Measurements from ENCODE around the gene SOX12.
A peak's percentile ranks its signal among the peaks of the same experiment; 100 is the strongest.

DNA sequence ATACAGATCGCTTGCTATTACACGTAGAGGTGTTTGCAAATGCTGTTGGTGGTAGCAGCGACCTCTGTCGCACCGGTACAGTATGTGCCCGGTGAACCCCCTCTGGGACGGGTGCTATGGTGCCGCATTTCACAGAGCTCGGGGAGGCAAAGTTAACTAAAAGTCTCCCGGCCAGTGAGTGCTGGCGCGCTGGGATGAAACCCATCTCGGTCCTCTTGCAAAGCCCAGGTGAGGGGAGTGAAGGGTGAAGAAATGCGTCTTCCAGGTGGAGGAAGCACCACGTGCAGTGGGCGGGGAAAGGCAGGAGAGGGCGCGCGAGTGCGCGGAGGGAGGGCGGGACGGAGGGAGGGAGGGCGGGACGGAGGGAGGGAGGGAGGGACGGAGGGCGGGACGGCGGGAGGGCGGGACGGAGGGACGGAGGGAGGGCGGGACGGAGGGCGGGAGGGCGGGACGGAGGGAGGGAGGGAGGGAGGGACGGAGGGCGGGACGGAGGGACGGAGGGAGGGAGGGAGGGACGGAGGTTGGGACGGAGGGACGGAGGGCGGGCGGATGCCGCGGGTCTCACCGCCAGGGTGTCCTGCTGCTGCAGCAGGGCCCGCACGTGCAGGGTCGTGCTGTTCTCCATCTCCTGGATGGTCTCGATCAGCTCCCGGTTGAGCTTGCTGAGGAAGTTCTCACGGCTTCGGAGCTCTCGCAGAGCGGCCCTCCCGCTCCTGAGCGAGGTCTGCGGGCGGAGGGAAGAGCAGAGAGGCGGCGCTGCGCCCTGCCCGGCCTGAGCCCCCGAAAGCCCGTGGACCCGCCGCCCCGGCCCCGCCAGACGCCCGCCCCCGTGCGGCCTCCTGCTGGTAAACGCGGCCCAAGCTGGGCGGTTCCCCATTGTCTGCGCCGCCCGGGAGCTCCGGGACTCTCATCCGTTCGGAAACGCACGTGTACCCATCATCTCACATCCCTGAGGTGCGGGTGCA is 46.5 kb upstream of the SOX12 start:
- TF ChIP-seq, protein P1, sequence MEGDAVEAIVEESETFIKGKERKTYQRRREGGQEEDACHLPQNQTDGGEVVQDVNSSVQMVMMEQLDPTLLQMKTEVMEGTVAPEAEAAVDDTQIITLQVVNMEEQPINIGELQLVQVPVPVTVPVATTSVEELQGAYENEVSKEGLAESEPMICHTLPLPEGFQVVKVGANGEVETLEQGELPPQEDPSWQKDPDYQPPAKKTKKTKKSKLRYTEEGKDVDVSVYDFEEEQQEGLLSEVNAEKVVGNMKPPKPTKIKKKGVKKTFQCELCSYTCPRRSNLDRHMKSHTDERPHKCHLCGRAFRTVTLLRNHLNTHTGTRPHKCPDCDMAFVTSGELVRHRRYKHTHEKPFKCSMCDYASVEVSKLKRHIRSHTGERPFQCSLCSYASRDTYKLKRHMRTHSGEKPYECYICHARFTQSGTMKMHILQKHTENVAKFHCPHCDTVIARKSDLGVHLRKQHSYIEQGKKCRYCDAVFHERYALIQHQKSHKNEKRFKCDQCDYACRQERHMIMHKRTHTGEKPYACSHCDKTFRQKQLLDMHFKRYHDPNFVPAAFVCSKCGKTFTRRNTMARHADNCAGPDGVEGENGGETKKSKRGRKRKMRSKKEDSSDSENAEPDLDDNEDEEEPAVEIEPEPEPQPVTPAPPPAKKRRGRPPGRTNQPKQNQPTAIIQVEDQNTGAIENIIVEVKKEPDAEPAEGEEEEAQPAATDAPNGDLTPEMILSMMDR (IDR thresholded peaks at IDR 0.05 in 8 of 11, conservative IDR thresholded peaks at IDR 0.05 in 3 of 11), result peak in 2 of 11 experiments; percentile 12 to 22
- TF ChIP-seq POLR2A (IDR thresholded peaks at IDR 0.05) (no peak), POLR2AphosphoS5 (IDR thresholded peaks at IDR 0.05) (no peak)

Data from spleen (tissue), 7 donors.